Keratinocyte (primary cell): ENCODE results near the gene CECR2. TPM values are rescaled to one million over a fixed set of nuclear protein-coding genes. Genes with fewer than 3 reads are reported as not detected.

ENCODE experiments used
- DNase-seq: peaks from one replicate; pipeline ENCODE4 v3.0.0-alpha.2; 2011; ENCODE audit warnings: low read depth, missing footprints, low spot score
- FAIRE-seq: peaks from 2 replicates; lab custom pipeline; 2011; peaks lifted over from hg19 to GRCh38; lab: Jason Lieb, UNC
- H2AFZ ChIP-seq: 2 replicates; pipeline ENCODE4 v1.6.0; 2012; ENCODE audit warnings: low read length, control low read depth, inconsistent platforms; ENCODE audit not compliant: control insufficient read depth
- H3K27ac ChIP-seq: 2 replicates; pipeline ENCODE4 v1.5.1; 2011; ENCODE audit warnings: low read length; ENCODE audit not compliant: control insufficient read depth, insufficient read depth
- H3K27me3 ChIP-seq: 3 replicates; pipeline ENCODE4 v1.6.0; 2011; ENCODE audit warnings: low read length; ENCODE audit not compliant: control insufficient read depth, insufficient read depth; ENCODE audit errors: extremely low read depth
- H3K36me3 ChIP-seq, 2 experiments: 2 replicates in 1 of 2; 3 replicates in 1 of 2; pipeline ENCODE4 v1.5.1; 2011; ENCODE audit warnings: low read length in 2 of 2, mild to moderate bottlenecking in 1 of 2; ENCODE audit not compliant: control insufficient read depth in 2 of 2, insufficient read depth in 2 of 2; ENCODE audit errors: extremely low read depth in 1 of 2
- H3K4me1 ChIP-seq: 3 replicates; pipeline ENCODE4 v1.5.1; 2011; ENCODE audit warnings: low read length; ENCODE audit not compliant: control insufficient read depth, insufficient read depth; ENCODE audit errors: extremely low read depth
- H3K4me2 ChIP-seq: 3 replicates; pipeline ENCODE4 v1.6.0; 2011; ENCODE audit warnings: low read depth, low read length; ENCODE audit not compliant: control insufficient read depth, insufficient read depth; ENCODE audit errors: extremely low read depth
- H3K4me3 ChIP-seq, 3 experiments: fragments of 200-600 bp in 1 of 3; sonication (generic) in 1 of 3; 2 replicates in 2 of 3; 3 replicates in 1 of 3; pipeline ENCODE4 v1.5.1; 2011 to 2016; ENCODE audit warnings: low read length in 3 of 3, mild to moderate bottlenecking in 3 of 3, control low read depth in 2 of 3, inconsistent platforms in 1 of 3, low read depth in 1 of 3, mixed read lengths in 1 of 3, mixed run types in 1 of 3, moderate library complexity in 1 of 3; ENCODE audit not compliant: control insufficient read depth in 2 of 3, insufficient read depth in 2 of 3; ENCODE audit errors: extremely low read depth in 1 of 3
- H3K79me2 ChIP-seq: 2 replicates; pipeline ENCODE4 v1.6.0; 2012; ENCODE audit warnings: low read length; ENCODE audit not compliant: control insufficient read depth, insufficient read depth
- H3K9ac ChIP-seq: 3 replicates; pipeline ENCODE4 v1.6.0; 2011; ENCODE audit warnings: low read length; ENCODE audit not compliant: control insufficient read depth, insufficient read depth; ENCODE audit errors: extremely low read depth
- H3K9me1 ChIP-seq: 3 replicates; pipeline ENCODE4 v1.6.0; 2011; ENCODE audit warnings: low read length; ENCODE audit not compliant: control insufficient read depth, insufficient read depth; ENCODE audit errors: extremely low read depth
- H3K9me3 ChIP-seq: 2 replicates; pipeline ENCODE4 v1.5.1; 2012; ENCODE audit warnings: low read depth, low read length; ENCODE audit not compliant: control insufficient read depth
- H4K20me1 ChIP-seq: 3 replicates; pipeline ENCODE4 v1.6.0; 2011; ENCODE audit warnings: low read length; ENCODE audit not compliant: control insufficient read depth, insufficient read depth; ENCODE audit errors: extremely low read depth
- CTCF ChIP-seq, 3 experiments: IDR thresholded peaks in 1 of 3; conservative IDR thresholded peaks in 1 of 3; optimal IDR thresholded peaks in 1 of 3; 2 replicates in 2 of 3; 3 replicates in 1 of 3; pipeline versions ENCODE3 to v1.5.1; 2011; ENCODE audit warnings: low read length in 3 of 3, mild to moderate bottlenecking in 3 of 3, moderate library complexity in 2 of 3, control low read depth in 1 of 3, inconsistent platforms in 1 of 3; ENCODE audit not compliant: insufficient read depth in 2 of 3; ENCODE audit errors: extremely low read depth in 1 of 3
- EZH2 ChIP-seq: IDR thresholded peaks from one replicate; pipeline ENCODE4 v1.6.1; 2012; ENCODE audit warnings: inconsistent platforms, mild to moderate bottlenecking, low read length, moderate library complexity
- dilution Hi-C: fragments of 300-500 bp; cut with MboI; formaldehyde crosslinking; loops from one replicate; pipeline ENCODE4 v1.7.0; 2020; ENCODE audit warnings: low sequenced_read_pairs; ENCODE audit not compliant: extremely low pct_ligation_motif_present
- polyA plus RNA-seq, 5 experiments: library from polyadenylated mRNA; depleted of rRNA in 3 of 5; stranded (reverse) in 3 of 5; stranded (forward) in 1 of 5; unstranded in 1 of 5; fragments of >200 nt; gene quantifications; 1 replicate in 1 of 5; 2 replicates in 3 of 5; 3 replicates in 1 of 5; pipeline versions ENCODE4 v1.2.1 to v1.2.3, GENCODE V29; 2011 to 2012; ENCODE audit warnings: missing spikeins in 2 of 5, low read depth in 1 of 5, low replicate concordance in 1 of 5
- small RNA-seq, 3 experiments: library from RNA; depleted of rRNA; stranded (forward); fragments of <200 nt; gene quantifications; one replicate each; pipeline ENCODE3, GENCODE V24; 2012; ENCODE audit warnings: low read depth in 3 of 3, low replicate concordance in 1 of 3; ENCODE audit not compliant: insufficient read length in 3 of 3

CECR2 gene
- polyA plus RNA-seq, 1 donor (not counting 4 experiments of a cell fraction or from before 2014, with no cell fraction given), result not detected

GRCh38 chr22:17603668-17604067 is 234.4 kb downstream of the CECR2 start:
- Histone ChIP-seq H4K20me1 (no peaks in the 10 kb centered on the region), H3K36me3 (peaks cover 15 to 18% of the 10 kb centered on the region in 2 experiments), H3K9ac (no peak overlapping the region), H3K4me2 (no peak overlapping the region), H3K4me1 (no peaks in the 10 kb centered on the region), H3K9me3 (no peaks in the 10 kb centered on the region), H3K9me1 (no peaks in the 10 kb centered on the region), H3K4me3 (no peak overlapping the region), H2AFZ (no peak overlapping the region), H3K27me3 (no peaks in the 10 kb centered on the region), H3K79me2 (peaks cover 35% of the 10 kb centered on the region), H3K27ac (no peak overlapping the region)
- no peak for DNase-seq
- TF ChIP-seq EZH2 (no peak), CTCF (optimal IDR thresholded peaks at IDR 0.05 in 1 of 3, IDR thresholded peaks at IDR 0.05 in 1 of 3, conservative IDR thresholded peaks at IDR 0.05 in 1 of 3; ENCODE audit: extremely low read depth in 1 of 3, insufficient read depth in 2 of 3, low read length in 3 of 3) (no peak)
- FAIRE-seq, result no peak
- dilution Hi-C loops, result no loop called here

- H3K9ac ChIP-seq, result no peak overlapping the region
- FAIRE-seq, result no peak
These were observed 237.2 kb downstream of the CECR2 start for GRCh38 chr22:17606496-17606895.

More at GRCh38 chr22:17606496-17606895, 237.2 kb downstream of the CECR2 start:
- Histone ChIP-seq H3K27me3 (no peaks in the 10 kb centered on the region), H3K4me1 (no peaks in the 10 kb centered on the region), H3K79me2 (peaks cover 36% of the 10 kb centered on the region), H3K9me1 (no peaks in the 10 kb centered on the region), H3K9me3 (no peaks in the 10 kb centered on the region), H3K27ac (no peak overlapping the region), H4K20me1 (no peaks in the 10 kb centered on the region), H3K4me2 (no peak overlapping the region), H2AFZ (no peak overlapping the region), H3K4me3 (no peak overlapping the region), H3K36me3 (peaks cover 16 to 19% of the 10 kb centered on the region in 2 experiments)
- DNase-seq, result no peak
- TF ChIP-seq EZH2 (no peak), CTCF (optimal IDR thresholded peaks at IDR 0.05 in 1 of 3, IDR thresholded peaks at IDR 0.05 in 1 of 3, conservative IDR thresholded peaks at IDR 0.05 in 1 of 3; ENCODE audit: extremely low read depth in 1 of 3, insufficient read depth in 2 of 3, low read length in 3 of 3) (no peak)
- dilution Hi-C loops, result no loop called here

Small RNAs within 50 kb of the gene (small RNA-seq; reads per million reads assigned to genes)
- gene CECR9 (0 reads per million in 3 experiments), gene RN7SL843P (0 reads per million in 3 experiments)

Other genes starting within 250 kb of the CECR2 start
- gene TMEM121B, start 248.1 kb upstream of the CECR2 start, polyA plus RNA-seq, result 0.01 to 0.02 TPM in 2 of 3 replicates, not detected in the other
- 22.6 to 30.9 TPM (median 22.9 TPM) in 3 replicates for gene HDHD5, start 210.2 kb upstream of the CECR2 start, polyA plus RNA-seq
- gene ADA2, start 150.0 kb upstream of the CECR2 start, polyA plus RNA-seq, result 0.01 TPM in 1 of 3 replicates, not detected in the others
- 0.04 TPM in 1 of 3 replicates, not detected in the others for gene SLC25A18, start 194.0 kb downstream of the CECR2 start, polyA plus RNA-seq